Upper lobe of left lung (tissue), 4 donors: ENCODE measurements around the gene ADCK2.

Experiments
- POLR2A ChIP-seq, 4 donors: fragments of 450-650 bp; IDR thresholded peaks; one replicate each; pipeline ENCODE4 v1.5.1; 2016 to 2017; ENCODE audit warnings: antibody characterized with exemption in 4 of 4, mild to moderate bottlenecking in 2 of 4
- TF ChIP-seq, protein P1 (sequence below), 6 experiments: fragments of 450-650 bp in 4 of 6; fragments of 200-600 bp in 2 of 6; sonication (generic) in 2 of 6; IDR thresholded peaks; one replicate each; pipeline ENCODE4 v1.5.1; 2016 to 2019; ENCODE audit warnings: antibody characterized with exemption in 6 of 6

DNA sequence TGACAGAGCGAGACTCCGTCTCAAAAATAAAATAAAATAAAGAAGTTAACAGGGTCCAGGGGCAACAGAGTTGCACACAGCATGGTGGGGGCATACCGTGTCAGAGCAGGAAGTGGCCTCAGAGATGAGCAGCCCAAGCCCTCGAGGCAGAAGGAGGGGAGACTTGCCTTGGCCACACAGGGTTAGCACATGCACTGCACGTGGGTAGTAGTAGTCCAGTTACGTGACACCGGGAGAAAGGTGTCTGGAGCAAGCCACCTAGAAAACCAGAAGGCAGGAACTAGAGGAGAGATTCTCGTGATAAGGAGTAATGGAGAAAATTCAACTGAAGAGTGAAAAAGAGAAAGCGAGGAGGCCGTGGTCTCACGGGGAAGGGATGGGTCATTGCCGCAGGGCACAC, 22.4 kb upstream of the ADCK2 start:
- TF ChIP-seq, protein P1, sequence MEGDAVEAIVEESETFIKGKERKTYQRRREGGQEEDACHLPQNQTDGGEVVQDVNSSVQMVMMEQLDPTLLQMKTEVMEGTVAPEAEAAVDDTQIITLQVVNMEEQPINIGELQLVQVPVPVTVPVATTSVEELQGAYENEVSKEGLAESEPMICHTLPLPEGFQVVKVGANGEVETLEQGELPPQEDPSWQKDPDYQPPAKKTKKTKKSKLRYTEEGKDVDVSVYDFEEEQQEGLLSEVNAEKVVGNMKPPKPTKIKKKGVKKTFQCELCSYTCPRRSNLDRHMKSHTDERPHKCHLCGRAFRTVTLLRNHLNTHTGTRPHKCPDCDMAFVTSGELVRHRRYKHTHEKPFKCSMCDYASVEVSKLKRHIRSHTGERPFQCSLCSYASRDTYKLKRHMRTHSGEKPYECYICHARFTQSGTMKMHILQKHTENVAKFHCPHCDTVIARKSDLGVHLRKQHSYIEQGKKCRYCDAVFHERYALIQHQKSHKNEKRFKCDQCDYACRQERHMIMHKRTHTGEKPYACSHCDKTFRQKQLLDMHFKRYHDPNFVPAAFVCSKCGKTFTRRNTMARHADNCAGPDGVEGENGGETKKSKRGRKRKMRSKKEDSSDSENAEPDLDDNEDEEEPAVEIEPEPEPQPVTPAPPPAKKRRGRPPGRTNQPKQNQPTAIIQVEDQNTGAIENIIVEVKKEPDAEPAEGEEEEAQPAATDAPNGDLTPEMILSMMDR (IDR thresholded peaks at IDR 0.05) = no peak
- TF ChIP-seq POLR2A (IDR thresholded peaks at IDR 0.05) = no peak
